ENCODE data around the gene MDFIC2.
"Not testable (repeated sequence)": the region's sequence is repeated elsewhere in the genome, so short reads cannot be mapped to it uniquely, and the experiment has no call there.

MDFIC2 gene

DNA sequence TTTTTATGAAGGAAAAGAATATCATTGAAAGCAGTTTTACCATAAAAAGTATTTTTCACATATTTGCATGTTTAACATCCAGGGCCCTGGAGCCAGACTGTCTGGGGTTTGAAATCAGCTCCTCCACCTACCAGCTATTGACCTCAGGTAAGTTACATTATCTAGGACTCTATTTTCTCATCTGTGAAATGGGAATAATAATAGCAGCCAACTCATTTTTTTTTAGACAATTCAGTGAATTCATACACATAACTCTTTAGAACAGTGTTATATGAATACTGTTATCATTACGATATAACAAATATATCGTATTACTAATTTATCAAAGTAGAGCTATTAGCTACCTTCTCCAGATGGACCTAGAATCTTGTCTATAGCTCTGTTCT, 21.3 kb downstream of the MDFIC2 start:
- in situ Hi-C loops (cut with HindIII; ENCODE audit: low sequenced_read_pairs) = no loop called here
- no peak overlapping the region for H3K4me3 ChIP-seq (ENCODE audit: low read depth, low read length)
- no peak for DNase-seq (ENCODE audit: low read depth, low spot score)
- TF ChIP-seq, protein P1, sequence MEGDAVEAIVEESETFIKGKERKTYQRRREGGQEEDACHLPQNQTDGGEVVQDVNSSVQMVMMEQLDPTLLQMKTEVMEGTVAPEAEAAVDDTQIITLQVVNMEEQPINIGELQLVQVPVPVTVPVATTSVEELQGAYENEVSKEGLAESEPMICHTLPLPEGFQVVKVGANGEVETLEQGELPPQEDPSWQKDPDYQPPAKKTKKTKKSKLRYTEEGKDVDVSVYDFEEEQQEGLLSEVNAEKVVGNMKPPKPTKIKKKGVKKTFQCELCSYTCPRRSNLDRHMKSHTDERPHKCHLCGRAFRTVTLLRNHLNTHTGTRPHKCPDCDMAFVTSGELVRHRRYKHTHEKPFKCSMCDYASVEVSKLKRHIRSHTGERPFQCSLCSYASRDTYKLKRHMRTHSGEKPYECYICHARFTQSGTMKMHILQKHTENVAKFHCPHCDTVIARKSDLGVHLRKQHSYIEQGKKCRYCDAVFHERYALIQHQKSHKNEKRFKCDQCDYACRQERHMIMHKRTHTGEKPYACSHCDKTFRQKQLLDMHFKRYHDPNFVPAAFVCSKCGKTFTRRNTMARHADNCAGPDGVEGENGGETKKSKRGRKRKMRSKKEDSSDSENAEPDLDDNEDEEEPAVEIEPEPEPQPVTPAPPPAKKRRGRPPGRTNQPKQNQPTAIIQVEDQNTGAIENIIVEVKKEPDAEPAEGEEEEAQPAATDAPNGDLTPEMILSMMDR (IDR thresholded peaks at IDR 0.05; ENCODE audit: low read depth, low read length) = no peak

DNA sequence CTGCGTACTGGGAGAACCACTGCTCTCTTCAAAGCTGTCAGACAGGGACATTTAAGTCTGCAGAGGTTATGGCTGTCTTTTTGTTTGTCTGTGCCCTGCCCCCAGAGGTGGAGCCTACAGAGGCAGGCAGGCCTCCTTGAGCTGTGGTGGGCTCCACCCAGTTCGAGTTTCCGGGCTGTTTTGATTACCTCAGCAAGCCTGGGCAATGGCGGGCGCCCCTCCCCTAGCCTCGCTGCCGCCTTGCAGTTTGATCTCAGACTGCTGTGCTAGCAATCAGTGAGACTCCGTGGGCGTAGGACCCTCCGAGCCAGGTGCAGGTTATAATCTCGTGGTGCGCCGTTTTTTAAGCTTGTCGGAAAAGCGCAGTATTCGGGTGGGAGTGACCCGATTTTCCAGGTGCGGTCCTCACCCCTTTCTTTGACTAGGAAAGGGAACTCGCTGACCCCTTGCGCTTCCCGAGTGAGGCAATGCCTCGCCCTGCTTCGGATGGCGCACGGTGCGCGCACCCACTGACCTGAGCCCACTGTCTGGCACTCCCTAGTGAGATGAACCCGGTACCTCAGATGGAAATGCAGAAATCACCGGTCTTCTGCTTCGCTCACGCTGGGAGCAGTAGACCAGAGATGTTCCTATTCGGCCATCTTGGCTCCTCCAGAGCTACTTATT, 21.9 kb downstream of the MDFIC2 start:
- H3K4me3 ChIP-seq (ENCODE audit: low read depth, low read length); DNase-seq (ENCODE audit: low read depth, low spot score); in situ Hi-C loops (cut with HindIII; ENCODE audit: low sequenced_read_pairs): not testable (repeated sequence)

DNA sequence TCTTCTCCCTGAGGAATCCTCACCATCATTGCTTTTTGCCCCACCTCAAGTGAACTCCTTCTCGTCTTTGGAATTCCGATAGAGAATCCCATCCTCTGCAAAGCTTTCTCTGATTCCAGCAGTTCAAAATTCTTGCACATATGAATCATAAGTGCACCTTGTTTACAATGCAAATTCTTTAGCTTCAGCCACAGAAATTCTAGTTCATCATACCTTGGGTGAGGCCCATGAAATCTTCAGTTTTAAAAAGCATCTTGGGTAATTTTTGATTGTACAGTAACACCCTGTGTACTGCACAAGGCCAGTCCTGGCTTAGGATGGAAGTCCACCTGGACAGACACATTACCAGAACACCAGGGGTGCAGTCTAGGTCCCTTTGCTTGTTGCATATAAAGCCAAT, 30.8 kb downstream of the MDFIC2 start:
- in situ Hi-C loops (cut with HindIII; ENCODE audit: low sequenced_read_pairs) = no loop called here
- H3K4me3 ChIP-seq (ENCODE audit: low read depth, low read length) = no peak overlapping the region
- DNase-seq (ENCODE audit: low read depth, low spot score) = peak; percentile 54
- TF ChIP-seq, protein P1 (IDR thresholded peaks at IDR 0.05; ENCODE audit: low read depth, low read length) = no peak

DNA sequence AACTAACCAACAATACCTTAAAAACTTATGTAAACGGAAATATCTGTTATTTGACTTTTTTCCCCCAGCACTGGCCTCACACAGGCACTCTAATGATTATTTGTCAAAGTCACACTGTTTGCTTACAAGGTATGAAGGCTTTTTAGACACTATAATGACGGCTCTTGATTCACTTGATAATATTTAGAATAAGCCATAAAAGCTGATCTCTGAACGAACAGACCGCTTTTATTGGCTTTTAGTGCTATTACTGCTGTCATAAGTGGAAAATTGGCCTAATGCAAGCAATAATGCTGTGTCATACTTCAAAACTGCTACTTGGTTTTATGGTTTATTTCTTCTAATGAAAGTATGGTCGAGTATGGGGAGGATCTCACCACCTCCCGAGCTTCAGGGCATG, 35.1 kb downstream of the MDFIC2 start:
- in situ Hi-C loops (cut with HindIII; ENCODE audit: low sequenced_read_pairs) = no loop called here
- no peak for DNase-seq (ENCODE audit: low read depth, low spot score)
- TF ChIP-seq, protein P1 (IDR thresholded peaks at IDR 0.05; ENCODE audit: low read depth, low read length) = no peak
- no peak overlapping the region for H3K4me3 ChIP-seq (ENCODE audit: low read depth, low read length)

DNA sequence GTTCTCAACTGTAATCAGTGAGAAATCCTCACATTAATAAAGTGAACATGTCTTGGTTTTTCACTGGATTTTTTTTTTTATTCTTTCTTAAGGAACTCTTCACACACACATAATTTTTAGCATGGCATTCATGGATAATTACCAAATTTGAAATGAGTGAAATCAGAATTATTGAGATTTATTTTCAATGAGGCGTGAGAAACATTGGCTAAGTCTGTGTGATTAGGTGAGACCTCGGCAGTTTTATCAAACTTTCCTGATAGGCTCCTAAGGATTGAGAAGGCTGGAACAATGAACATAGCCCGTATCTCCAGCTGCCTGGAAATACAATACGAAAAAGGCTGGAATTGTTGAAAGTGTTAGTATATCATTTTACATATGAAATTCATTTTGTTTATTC, 35.5 kb downstream of the MDFIC2 start:
- TF ChIP-seq, protein P1 (IDR thresholded peaks at IDR 0.05; ENCODE audit: low read depth, low read length) = no peak

DNA sequence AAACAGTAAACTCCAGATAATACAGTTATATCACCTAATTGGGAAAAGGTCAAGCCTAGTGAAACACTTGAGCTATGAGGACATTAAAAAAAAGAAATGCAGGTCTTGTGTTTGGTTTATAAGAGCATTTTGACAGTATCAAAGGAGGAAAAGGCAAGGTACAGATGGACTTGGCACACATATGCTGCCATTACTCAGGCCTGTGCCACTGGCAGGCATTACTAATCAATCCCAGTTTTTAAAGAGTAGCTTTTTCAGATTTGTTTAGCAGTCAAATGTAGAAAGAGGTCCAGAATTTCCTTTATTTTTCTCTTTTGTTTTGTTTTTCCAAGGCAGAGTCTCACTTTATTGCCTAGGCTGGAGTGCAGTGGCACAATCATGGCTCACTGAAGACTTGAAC, 38.9 kb downstream of the MDFIC2 start:
- peak; percentile 29 for DNase-seq (ENCODE audit: low read depth, low spot score)
- H3K4me3 ChIP-seq (ENCODE audit: low read depth, low read length) = no peak overlapping the region
- in situ Hi-C loops (cut with HindIII; ENCODE audit: low sequenced_read_pairs) = no loop called here
- TF ChIP-seq, protein P1 (IDR thresholded peaks at IDR 0.05; ENCODE audit: low read depth, low read length) = no peak

More for the DNA sequence above, 35.5 kb downstream of the MDFIC2 start:
- in situ Hi-C loops (cut with HindIII; ENCODE audit: low sequenced_read_pairs) = no loop called here
- no peak overlapping the region for H3K4me3 ChIP-seq (ENCODE audit: low read depth, low read length)
- no peak for DNase-seq (ENCODE audit: low read depth, low spot score)

DNA sequence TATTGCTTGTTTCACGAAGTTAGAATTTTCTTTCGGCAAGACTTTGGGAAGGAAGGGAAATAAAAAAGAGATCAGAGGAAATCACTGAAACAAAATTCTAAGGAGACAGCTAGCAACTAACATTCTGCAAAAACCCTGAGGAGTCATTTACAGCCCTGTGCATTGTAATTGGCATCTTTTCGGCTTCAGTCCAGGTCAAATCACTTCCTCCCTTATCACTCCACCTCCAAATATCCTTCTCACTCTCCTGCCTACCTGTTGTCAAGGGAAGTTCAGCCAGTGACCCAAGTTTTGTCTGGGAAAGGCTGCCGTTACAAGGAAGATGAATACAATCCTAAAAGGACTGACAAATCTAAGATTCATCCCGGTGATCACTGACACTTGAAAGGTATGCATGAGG, 39.6 kb downstream of the MDFIC2 start:
- no peak overlapping the region for H3K4me3 ChIP-seq (ENCODE audit: low read depth, low read length)
- TF ChIP-seq, protein P1 (IDR thresholded peaks at IDR 0.05; ENCODE audit: low read depth, low read length) = no peak
- in situ Hi-C loops (cut with HindIII; ENCODE audit: low sequenced_read_pairs) = no loop called here
- DNase-seq (ENCODE audit: low read depth, low spot score) = no peak
